Activated CD8-positive, alpha-beta T cell treated with anti-CD3 and anti-CD28 coated beads, Interleukin-2, amount 10 ng/mL, durations not matched to agents 7 days and 5 days (primary cell): ENCODE results near the gene CUBN. TPM values are rescaled to one million over a fixed set of nuclear protein-coding genes. Genes with fewer than 3 reads are reported as not detected.
A peak's percentile ranks its signal among the peaks of the same experiment; 100 is the strongest.
"Not testable (repeated sequence)": the region's sequence is repeated elsewhere in the genome, so short reads cannot be mapped to it uniquely, and the experiment has no call there.

ENCODE experiments used
- ATAC-seq: fragments of 150-1000 bp; cut with Tn5 transposase; one replicate; pipeline ENCODE4 v1.10.0; 2021; ENCODE audit warnings: moderate library complexity
- CTCF ChIA-PET: fragments of 350-600 bp; sonication (Branson Sonifier 250); formaldehyde crosslinking; loops from one replicate; lab custom pipeline; 2021; ENCODE audit warnings: antibody characterized with exemption; lab: Charles Lee
- POLR2A ChIA-PET: fragments of 350-600 bp; sonication (Branson Sonifier 250); formaldehyde crosslinking; loops from one replicate; lab custom pipeline; 2021; ENCODE audit warnings: antibody characterized with exemption; lab: Charles Lee
- DNase-seq: peaks from one replicate; pipeline ENCODE4 v3.0.0-alpha.2; 2020
- H3K27ac Mint-ChIP-seq: one replicate; pipeline ENCODE4 v1.8.0; 2021; ENCODE audit warnings: mild to moderate bottlenecking, mixed read lengths
- H3K27me3 Mint-ChIP-seq: one replicate; pipeline ENCODE4 v1.8.0; 2021; ENCODE audit warnings: low read depth, mixed read lengths
- H3K36me3 Mint-ChIP-seq: one replicate; pipeline ENCODE4 v1.8.0; 2021; ENCODE audit warnings: low read depth, mixed read lengths
- H3K4me1 Mint-ChIP-seq: one replicate; pipeline ENCODE4 v1.8.0; 2021; ENCODE audit warnings: low read depth, mixed read lengths
- H3K4me3 Mint-ChIP-seq: one replicate; pipeline ENCODE4 v1.8.0; 2021; ENCODE audit warnings: mild to moderate bottlenecking, mixed read lengths
- H3K9me3 Mint-ChIP-seq: one replicate; pipeline ENCODE4 v1.8.0; 2022; ENCODE audit warnings: mixed read lengths; ENCODE audit not compliant: insufficient read depth
- total RNA-seq, 2 experiments: library from RNA; stranded (reverse); gene quantifications; one replicate each; pipeline ENCODE4 v1.2.3, GENCODE V29; 2021

CUBN gene
- total RNA-seq, 2 experiments from 2014 or later: 0.68 to 1.2 TPM

DNA sequence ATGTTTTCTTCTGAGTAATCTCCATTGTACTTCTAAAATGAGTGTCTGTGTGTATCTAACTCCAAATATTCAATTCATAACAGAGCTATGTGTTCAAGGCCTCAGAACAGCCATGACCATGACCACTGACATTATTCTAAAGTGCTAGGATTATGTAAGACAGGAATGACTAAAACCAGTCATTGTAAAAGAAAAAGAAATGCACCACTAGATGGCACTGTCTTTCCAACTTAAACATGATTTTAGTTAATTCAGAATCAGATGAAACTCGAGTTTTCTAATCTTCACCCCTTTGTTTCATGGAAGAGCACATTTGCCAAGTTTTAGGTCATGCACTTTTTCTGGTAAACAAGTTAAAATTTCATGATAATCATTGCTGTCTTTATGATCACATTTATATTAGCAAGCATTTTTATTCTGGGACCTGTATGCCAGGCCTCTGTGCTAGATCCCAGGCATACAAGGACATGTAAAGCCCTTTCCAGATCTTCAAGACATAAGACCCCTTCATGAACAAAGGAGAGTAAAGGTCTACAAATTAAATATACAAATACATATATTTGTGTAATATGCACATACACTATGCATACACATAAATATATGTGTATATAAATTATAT lies 286.2 kb downstream of the CUBN start:
- ChIA-PET CTCF (interaction anchor here (0.8 to 1.8 kb wide), 3 partner anchors 413 to 415 kb away, joined by 3 to 7 read pairs (median 5); no protein-coding TSS in a partner anchor), POLR2A (no interaction called here)
- Mint-ChIP-seq H3K27ac (no peak overlapping the region), H3K36me3 (no peaks in the 10 kb centered on the region), H3K9me3 (no peaks in the 10 kb centered on the region), H3K4me3 (no peak overlapping the region), H3K4me1 (no peaks in the 10 kb centered on the region), H3K27me3 (peaks cover 4% of the 10 kb centered on the region)
- peak; percentile 71 for ATAC-seq
- no peak for DNase-seq

DNA sequence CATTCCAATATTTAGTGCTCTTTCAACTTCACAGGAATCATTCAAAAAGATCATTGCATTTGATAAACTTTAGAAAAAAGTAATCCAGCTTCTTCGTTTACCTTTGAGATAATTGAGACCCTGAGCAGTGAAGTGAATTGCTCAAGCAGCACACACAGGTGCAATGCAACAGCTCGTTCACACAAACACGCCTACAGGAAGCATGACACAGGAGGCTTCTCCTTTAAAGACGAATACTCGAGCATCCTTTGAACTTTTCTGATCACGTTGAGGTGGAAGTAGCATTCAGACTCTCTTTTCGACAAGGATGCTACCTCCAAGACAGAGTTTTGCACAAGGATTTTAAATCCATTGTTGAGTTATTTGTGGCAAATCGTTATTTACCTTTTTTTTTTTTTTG lies 294.4 kb downstream of the CUBN start:
- ChIA-PET CTCF (interaction anchor here (1.1 to 2.7 kb wide), 3 partner anchors 10 to 421 kb away, joined by 3 to 9 read pairs (median 5); no protein-coding TSS in a partner anchor), POLR2A (interaction anchor here (1.1 kb wide), 1 partner anchor 18 kb away, joined by 3 read pairs; the partner anchor contains the start of gene RSU1)
- no peaks in the 10 kb centered on the region for H3K9me3 Mint-ChIP-seq
- H3K27ac Mint-ChIP-seq: peak overlapping the region; percentile 51
- peak overlapping the region; percentile 41 for H3K4me3 Mint-ChIP-seq
- no peaks in the 10 kb centered on the region for H3K36me3 Mint-ChIP-seq
- peak; percentile 59 for DNase-seq
- H3K27me3 Mint-ChIP-seq: no peaks in the 10 kb centered on the region
- ATAC-seq: peak; percentile 89
- H3K4me1 Mint-ChIP-seq: peaks cover 24% of the 10 kb centered on the region

DNA sequence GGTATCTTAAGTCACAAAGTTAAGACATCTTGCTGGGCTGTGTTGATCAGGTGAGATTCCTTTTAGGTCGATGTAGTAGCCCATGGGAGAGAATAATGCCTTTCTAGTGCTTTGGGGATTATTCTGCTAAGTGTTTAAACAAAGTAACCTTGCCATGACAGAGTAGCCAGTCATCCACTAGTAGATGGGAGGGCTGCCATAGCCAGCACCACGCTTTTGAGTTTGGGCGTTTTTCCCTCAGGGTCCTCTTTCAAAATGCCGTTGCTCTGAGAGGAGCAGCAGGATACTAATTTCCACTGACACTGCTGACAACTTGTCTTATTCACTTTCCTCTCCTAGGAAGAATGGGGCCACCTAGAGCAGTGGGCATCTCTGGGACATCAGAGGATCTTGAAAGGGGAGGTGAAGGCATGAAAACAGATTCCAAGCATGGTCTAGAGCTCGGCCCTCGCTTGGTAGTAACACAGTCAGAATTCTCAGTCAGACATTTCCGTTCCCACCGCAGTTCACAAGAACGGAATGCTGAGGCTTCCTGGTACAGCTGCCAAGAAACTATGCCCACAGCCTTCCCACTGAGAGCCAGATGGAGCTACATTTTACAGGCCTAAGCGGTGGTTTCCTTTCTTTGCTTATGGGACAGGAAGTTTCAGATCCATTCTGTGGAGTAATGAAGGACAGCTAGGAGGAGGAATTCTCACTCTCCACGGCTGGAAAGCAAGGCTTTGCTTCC lies 297.1 kb downstream of the CUBN start:
- DNase-seq: no peak
- H3K4me1 Mint-ChIP-seq: peaks cover 30% of the 10 kb centered on the region
- H3K9me3 Mint-ChIP-seq: no peaks in the 10 kb centered on the region
- no peaks in the 10 kb centered on the region for H3K27me3 Mint-ChIP-seq
- H3K27ac Mint-ChIP-seq: no peak overlapping the region
- no peaks in the 10 kb centered on the region for H3K36me3 Mint-ChIP-seq
- no peak overlapping the region for H3K4me3 Mint-ChIP-seq
- ChIA-PET CTCF (interaction anchor here (1.2 to 2.7 kb wide), 4 partner anchors 15 to 424 kb away, joined by 3 to 9 read pairs (median 6); partner anchors contain the start of gene RSU1), POLR2A (no interaction called here)
- no peak for ATAC-seq

DNA sequence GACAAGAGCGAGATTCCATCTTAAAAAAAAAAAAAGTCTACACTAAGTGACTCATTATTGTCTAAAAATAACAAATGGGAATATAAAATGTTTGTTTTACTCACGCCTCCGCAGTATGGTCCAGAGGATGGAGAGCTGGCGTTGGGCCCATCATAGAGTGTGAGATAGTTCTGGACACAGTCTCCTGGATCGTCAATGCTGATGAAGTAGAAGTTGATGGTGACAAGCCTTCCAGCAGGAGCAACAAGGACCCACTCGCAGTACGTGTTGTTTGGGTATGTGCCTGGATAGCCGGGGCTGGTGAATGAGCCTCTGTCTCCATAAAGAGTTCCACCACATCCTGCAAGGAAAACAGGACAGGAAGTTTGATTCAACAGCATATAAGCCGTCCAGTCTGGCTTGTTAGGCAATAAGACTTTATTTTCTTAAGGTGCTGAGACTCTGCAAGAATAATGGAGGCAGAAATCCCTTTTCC lies 300.9 kb downstream of the CUBN start:
- H3K27me3 Mint-ChIP-seq: no peaks in the 10 kb centered on the region
- H3K36me3 Mint-ChIP-seq: no peaks in the 10 kb centered on the region
- ATAC-seq (no peak), DNase-seq (no peak)
- no peak overlapping the region for H3K27ac Mint-ChIP-seq
- ChIA-PET CTCF (interaction anchor here (0.6 to 3.1 kb wide), 7 partner anchors 9 to 600 kb away, joined by 3 to 19 read pairs (median 11); partner anchors contain the start of gene RSU1), POLR2A (no interaction called here)
- no peaks in the 10 kb centered on the region for H3K9me3 Mint-ChIP-seq
- peaks cover 9% of the 10 kb centered on the region for H3K4me1 Mint-ChIP-seq
- H3K4me3 Mint-ChIP-seq: no peak overlapping the region

DNA sequence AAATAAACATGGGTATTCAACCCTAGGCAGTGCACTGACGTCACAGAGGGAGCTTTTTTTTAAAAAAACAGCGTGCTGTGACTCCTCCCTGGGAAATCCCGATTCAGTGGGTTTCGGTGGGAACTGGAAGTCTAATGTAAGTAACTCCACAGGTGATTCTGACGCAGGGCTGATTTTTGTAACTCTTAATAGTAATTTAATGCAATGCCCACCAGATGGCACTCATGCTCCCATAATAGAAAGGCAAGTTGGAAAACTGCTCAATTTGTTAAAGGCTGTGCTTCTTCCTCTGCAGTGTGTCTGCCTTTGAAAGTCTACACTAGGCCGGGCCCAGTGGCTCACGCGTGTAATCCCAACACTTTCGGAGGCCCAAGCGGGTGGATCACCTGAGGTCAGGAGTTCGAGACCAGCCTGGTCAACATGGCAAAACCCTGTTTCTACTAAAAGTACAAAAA lies 301.5 kb downstream of the CUBN start:
- no peaks in the 10 kb centered on the region for H3K36me3 Mint-ChIP-seq
- POLR2A ChIA-PET: interaction anchor here (0.8 to 1.2 kb wide), 2 partner anchors 11 to 401 kb away, joined by 3 to 4 read pairs; partner anchors contain the start of gene RSU1
- peaks cover 9% of the 10 kb centered on the region for H3K4me1 Mint-ChIP-seq
- H3K27ac Mint-ChIP-seq: no peak overlapping the region
- CTCF ChIA-PET: interaction anchor here (0.7 to 3.1 kb wide), 15 partner anchors 9 to 601 kb away, joined by 3 to 19 read pairs (median 5); partner anchors contain the start of gene RSU1
- peak; percentile 80 for DNase-seq
- H3K27me3 Mint-ChIP-seq: no peaks in the 10 kb centered on the region
- peaks cover 6% of the 10 kb centered on the region for H3K9me3 Mint-ChIP-seq
- no peak overlapping the region for H3K4me3 Mint-ChIP-seq
- peak; percentile 88 for ATAC-seq

DNA sequence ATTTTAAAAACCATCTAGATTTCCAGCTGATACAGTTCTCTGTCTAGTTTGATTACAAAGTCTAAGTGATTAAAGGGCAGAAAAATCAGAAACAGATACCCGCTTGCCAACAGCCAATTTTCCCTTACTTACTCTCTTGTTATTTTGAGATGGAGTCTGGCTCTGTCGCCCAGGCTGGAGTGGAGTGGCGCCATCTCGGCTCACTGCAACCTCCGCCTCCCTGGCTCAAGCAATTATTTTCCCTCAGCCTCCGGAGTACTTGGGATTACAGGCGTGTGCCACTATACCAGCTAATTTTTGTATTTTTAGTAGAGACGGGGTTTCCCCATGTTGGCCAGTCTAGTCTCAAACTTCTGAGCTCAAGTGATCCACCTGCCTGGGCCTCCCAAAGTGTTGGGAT lies 302.1 kb downstream of the CUBN start:
- CTCF ChIA-PET: interaction anchor here (0.6 to 3.1 kb wide), 17 partner anchors 10 to 1389 kb away, joined by 3 to 19 read pairs (median 4); partner anchors contain the start of gene RSU1
- H3K9me3 Mint-ChIP-seq, H3K36me3 Mint-ChIP-seq, ATAC-seq, DNase-seq, H3K27me3 Mint-ChIP-seq, H3K27ac Mint-ChIP-seq, H3K4me1 Mint-ChIP-seq, H3K4me3 Mint-ChIP-seq: not testable (repeated sequence)
- POLR2A ChIA-PET: interaction anchor here (1.2 kb wide), 1 partner anchor 402 kb away, joined by 3 read pairs; no protein-coding TSS in a partner anchor

DNA sequence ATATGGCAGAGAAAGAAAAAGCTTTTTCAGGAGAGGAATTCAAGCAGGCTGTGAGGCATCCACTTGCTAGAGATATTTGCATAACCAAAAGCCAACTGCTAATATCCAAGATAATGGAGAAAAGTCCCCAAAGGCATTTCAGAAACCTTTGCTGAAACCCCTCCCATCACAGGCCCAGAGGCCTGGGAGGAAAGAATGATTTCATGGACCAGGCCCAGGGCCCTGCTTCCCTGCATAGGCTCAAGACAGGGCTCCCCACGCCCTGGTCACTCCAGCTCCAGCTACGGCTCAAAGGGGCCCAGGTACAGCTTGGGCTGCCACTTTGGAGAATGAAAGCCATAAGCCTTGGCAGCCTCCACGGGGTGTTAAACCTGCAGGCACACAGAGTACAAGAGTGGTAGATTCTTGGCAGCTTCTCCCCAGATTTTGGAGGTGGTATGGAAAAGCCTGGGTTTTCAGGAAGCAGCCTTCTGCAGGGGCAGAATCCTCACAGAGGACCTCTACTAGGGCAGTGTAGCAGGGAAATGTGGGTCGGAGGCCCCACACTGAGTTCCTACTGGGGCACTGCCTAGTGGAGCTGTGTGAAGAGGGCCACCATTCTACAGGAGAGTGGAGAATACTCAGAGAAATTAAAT lies 306.8 kb downstream of the CUBN start:
- Mint-ChIP-seq H3K9me3 (peaks cover 18% of the 10 kb centered on the region), H3K4me3 (no peak overlapping the region), H3K36me3 (peaks cover 10% of the 10 kb centered on the region), H3K4me1 (peaks cover 8% of the 10 kb centered on the region), H3K27me3 (peaks cover 9% of the 10 kb centered on the region), H3K27ac (no peak overlapping the region)
- ChIA-PET CTCF (no interaction called here), POLR2A (no interaction called here)
- DNase-seq: no peak
- ATAC-seq: no peak

DNA sequence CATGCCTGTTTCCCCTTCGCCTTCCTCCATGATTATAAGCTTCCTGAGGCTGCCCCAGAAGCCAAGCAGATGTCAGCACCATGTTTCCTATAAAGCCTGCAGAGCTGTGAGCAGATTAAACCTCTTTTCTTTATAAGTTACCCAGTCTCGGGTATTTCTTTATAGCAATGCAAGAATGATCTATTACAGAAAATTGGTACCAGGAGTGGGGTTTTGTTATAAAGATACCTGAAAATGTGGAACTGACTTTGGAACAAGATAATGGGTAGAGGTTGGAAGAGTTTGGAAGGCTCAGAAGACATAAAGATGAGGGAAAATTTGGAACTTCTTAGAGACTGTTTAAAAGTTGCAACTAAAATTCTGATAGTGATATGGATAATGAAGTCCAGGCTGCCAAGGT lies 307.6 kb downstream of the CUBN start:
- POLR2A ChIA-PET: no interaction called here
- ATAC-seq (no peak), DNase-seq (no peak)
- CTCF ChIA-PET: no interaction called here
- H3K27ac Mint-ChIP-seq: no peak overlapping the region
- H3K36me3 Mint-ChIP-seq: peaks cover 14% of the 10 kb centered on the region
- no peak overlapping the region for H3K4me3 Mint-ChIP-seq
- H3K27me3 Mint-ChIP-seq: peaks cover 9% of the 10 kb centered on the region
- H3K4me1 Mint-ChIP-seq: peaks cover 8% of the 10 kb centered on the region
- peaks cover 18% of the 10 kb centered on the region for H3K9me3 Mint-ChIP-seq

DNA sequence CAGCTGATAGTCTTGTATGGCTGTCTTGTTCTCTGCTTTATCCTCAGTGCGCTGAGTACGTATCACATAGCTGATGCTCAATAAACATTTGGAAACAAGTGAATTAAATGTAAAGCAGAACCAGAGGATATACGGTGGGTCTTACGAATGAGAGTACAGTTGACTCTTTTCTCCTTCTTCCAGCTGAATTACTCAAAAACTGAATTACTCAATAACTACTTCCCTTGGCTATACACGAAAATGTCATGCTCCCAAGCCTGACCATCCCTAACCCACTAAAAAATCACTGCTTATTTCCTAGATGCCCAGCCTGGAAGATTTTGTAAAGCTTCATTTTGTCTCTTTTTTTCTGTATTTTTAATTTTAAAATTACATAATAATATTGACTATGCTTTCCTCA lies 309.2 kb downstream of the CUBN start:
- no peak overlapping the region for H3K4me3 Mint-ChIP-seq
- peaks cover 18% of the 10 kb centered on the region for H3K9me3 Mint-ChIP-seq
- H3K36me3 Mint-ChIP-seq: peaks cover 21% of the 10 kb centered on the region
- ATAC-seq: no peak
- H3K27ac Mint-ChIP-seq: no peak overlapping the region
- ChIA-PET POLR2A (no interaction called here), CTCF (interaction anchor here (0.7 to 1.4 kb wide), 2 partner anchors 11 to 32 kb away, joined by 3 read pairs; no protein-coding TSS in a partner anchor)
- peaks cover 20% of the 10 kb centered on the region for H3K4me1 Mint-ChIP-seq
- DNase-seq: no peak
- peaks cover 9% of the 10 kb centered on the region for H3K27me3 Mint-ChIP-seq

DNA sequence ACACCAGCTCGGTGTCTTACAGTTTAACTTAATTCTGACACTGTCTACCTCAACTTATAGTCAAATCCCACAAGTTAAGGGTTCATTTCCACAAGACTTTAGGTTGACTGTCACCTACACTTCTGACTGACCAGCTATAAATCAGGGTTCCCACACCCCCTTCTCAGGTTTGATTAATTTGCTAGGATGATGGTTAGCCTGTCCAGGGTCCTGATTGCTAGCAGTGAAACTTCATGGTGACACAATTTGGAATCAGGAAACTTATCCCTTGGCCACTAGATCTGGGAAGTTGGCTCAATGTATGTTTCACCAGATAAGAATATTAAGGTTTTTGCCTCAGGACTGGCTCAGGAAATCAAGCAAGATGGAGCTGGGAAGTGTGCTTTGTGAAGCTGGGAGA lies 309.6 kb downstream of the CUBN start:
- peaks cover 24% of the 10 kb centered on the region for H3K4me1 Mint-ChIP-seq
- H3K9me3 Mint-ChIP-seq: peaks cover 18% of the 10 kb centered on the region
- CTCF ChIA-PET: interaction anchor here (0.8 to 1.4 kb wide), 2 partner anchors 33 to 381 kb away, joined by 3 read pairs; no protein-coding TSS in a partner anchor
- ATAC-seq (no peak), DNase-seq (no peak)
- no peak overlapping the region for H3K4me3 Mint-ChIP-seq
- peaks cover 25% of the 10 kb centered on the region for H3K36me3 Mint-ChIP-seq
- POLR2A ChIA-PET: no interaction called here
- peaks cover 9% of the 10 kb centered on the region for H3K27me3 Mint-ChIP-seq
- H3K27ac Mint-ChIP-seq: no peak overlapping the region

DNA sequence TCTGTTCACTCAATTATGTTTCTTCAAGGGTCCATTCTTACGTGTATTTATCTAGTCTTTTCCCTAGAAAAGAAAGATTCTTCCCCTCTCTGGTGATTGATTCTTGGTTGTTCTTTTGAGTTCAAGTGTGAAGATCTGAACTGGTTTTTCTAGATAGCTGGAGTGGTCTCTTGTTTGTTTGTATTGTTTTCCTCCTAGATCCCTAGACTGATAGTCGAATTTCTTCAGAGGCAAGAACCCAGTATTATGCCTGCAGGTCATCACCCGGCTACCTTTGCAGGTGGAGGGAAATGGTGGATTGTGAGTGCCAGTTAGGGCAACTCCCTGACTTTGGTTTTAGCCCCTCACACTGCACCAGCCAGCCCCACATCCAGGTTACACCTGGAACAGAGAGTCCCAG lies 310.2 kb downstream of the CUBN start:
- POLR2A ChIA-PET: no interaction called here
- ATAC-seq: no peak
- no peak for DNase-seq
- H3K27me3 Mint-ChIP-seq: peaks cover 9% of the 10 kb centered on the region
- peaks cover 27% of the 10 kb centered on the region for H3K4me1 Mint-ChIP-seq
- peaks cover 18% of the 10 kb centered on the region for H3K9me3 Mint-ChIP-seq
- CTCF ChIA-PET: interaction anchor here (0.8 kb wide), 1 partner anchor 382 kb away, joined by 3 read pairs; no protein-coding TSS in a partner anchor
- H3K4me3 Mint-ChIP-seq: no peak overlapping the region
- H3K27ac Mint-ChIP-seq: no peak overlapping the region
- H3K36me3 Mint-ChIP-seq: peaks cover 29% of the 10 kb centered on the region
